ENCODE measurements around the gene PLEKHH2.
A peak's percentile ranks its signal among the peaks of the same experiment; 100 is the strongest.

Gene PLEKHH2

GRCh38 chr2:43766006-43766405 lies 128.9 kb downstream of the PLEKHH2 start:
- DNase-seq, result no peak

DNA sequence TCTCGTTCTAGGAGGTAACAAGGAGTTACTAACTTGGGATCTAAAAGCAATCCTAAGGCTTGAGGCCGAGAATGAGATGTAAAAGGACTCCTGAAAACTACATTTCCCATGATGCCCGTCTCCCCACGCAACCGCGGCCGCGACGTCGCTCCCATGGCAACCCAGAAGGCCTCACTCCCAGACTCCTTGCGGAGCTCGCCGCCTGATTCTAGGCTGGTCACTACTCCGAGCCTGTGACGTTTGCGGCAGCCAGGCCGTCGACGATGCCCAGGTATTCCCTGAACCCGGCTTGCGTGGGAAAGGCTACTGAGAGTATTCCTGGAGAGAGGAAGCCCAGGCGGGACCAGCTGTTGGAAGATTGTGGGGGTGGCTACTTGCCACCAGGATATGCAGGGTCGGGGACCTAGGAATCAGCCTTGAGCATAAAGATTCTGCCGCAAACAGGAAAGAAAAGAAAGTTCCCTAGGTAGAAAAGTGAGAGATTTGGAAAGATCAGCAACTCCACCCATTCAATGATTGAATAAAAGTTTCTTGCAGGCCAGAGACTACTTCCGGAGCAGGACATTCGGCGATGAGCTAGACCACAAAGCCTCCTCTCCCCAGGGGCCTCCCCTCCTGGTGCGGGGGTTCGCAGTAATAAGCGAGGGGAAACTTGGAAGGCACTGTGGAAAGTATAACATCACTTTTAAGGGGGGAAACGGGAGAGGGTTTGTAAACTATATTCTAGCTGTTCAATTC lies 137.0 kb downstream of the PLEKHH2 start, which contains the start of gene DYNC2LI1:
DYNC2LI1 (plus strand) TSS at position 164 of the 738 bp plus-strand sequence; CDS start at position 264, 100 bp downstream.
- DNase-seq, result peak; percentile 94

- no peak for DNase-seq
These were observed 137.6 kb downstream of the PLEKHH2 start for GRCh38 chr2:43774617-43775016.

GRCh38 chr2:43776324-43776723 lies 139.3 kb downstream of the PLEKHH2 start:
- no peak for DNase-seq

GRCh38 chr2:43777306-43777926 lies 140.4 kb downstream of the PLEKHH2 start:
- no peak for DNase-seq

DNA sequence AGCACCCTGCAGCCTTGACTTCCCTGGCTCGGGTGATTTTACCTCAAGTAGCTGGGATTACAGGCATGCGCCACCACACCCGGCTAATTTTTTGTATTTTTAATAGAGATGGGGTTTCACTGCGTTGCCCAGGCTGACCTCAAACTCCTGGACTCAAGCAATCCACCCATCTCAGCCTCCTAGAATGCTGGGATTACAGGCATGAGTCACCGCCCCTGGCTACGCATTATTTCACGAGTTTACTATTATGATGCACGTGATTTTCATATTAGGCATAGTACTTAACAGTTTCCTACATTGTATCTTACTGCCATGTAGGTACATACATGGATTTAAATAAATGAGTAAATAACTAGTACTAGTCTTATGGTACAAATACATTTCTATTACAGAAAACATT lies 141.2 kb downstream of the PLEKHH2 start:
- DNase-seq, result no peak

DNA sequence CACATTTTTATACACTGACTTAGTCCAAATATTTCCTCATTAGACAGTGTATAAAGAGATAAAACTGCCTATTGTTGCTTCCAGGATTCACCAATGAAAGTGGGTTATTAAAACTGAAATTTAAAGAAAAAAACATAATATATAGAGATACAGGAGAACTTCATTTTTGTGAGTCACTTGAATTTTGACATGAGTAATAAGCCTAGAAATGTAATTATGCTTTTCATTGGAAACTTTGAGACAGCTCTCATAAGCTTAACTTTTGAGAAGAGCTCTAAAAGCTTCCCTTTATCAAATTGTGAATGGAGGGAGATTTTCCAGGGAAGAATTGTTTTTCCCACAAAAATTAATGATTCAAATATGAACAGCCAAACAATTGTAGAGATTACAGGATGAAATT lies 150.8 kb downstream of the PLEKHH2 start:
- DNase-seq, result no peak

- DNase-seq, result no peak
These were observed 151.6 kb downstream of the PLEKHH2 start for GRCh38 chr2:43788646-43789045.

GRCh38 chr2:43790147-43790546 lies 153.1 kb downstream of the PLEKHH2 start:
- DNase-seq, result no peak

GRCh38 chr2:43791035-43791765 lies 154.1 kb downstream of the PLEKHH2 start:
- DNase-seq, result no peak

DNA sequence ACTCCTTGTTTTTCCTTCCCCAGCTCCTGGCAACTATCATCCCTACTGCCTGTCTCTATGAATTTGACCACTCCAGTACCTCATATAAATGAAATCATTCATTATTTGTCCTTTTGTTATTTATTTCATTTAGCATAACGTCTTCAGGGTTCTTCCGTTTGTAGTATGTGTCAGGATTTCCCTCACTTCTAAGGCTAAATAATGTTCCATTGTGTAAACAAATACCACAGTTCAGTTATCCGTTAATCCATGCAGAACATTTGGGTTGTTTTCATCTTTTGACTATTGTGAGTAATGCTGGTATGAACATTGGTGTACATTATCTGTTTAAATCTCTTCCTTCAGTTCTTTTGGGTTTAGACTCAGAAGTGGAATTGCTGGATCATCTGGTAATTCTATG lies 155.6 kb downstream of the PLEKHH2 start:
- no peak for DNase-seq

DNA sequence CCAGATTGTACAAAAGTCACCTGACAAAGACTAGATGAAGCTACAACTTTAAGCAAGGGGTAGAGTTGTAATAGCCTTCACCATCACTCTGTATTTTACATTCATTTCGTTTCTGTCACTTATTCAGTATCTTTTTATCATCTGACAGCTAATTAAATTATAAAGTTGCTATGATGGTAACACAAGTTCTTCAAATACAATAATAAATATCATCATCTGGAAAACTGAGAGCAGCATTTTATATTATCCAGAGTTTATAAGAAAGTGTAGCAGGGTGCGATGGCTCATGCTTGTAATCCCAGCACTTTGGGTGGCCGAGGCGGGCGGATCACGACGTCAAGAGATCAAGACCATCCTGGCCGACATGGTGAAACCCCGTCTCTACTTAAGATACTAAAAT lies 157.9 kb downstream of the PLEKHH2 start:
- no peak for DNase-seq

GRCh38 chr2:43796206-43796605 lies 159.1 kb downstream of the PLEKHH2 start:
- no peak for DNase-seq

DNA sequence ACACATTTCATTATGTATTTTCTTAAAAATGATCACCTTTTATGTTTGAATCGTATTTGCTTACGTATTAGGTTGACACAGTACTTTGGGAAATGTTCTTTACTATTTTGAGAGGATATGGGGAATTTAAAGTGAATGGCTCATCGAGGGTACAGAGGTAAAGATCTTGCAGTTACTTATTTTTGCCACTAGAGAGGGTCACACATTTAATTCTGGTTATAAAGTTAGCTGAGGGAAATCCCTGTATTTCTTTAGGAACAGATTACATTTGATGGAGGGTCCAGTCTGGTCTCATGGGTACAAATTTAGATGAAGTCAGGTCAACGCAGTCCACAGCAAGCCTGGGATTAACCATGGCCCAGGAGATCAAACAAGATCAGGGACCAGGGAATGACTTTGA lies 161.2 kb downstream of the PLEKHH2 start:
- DNase-seq, result peak; percentile 29

DNA sequence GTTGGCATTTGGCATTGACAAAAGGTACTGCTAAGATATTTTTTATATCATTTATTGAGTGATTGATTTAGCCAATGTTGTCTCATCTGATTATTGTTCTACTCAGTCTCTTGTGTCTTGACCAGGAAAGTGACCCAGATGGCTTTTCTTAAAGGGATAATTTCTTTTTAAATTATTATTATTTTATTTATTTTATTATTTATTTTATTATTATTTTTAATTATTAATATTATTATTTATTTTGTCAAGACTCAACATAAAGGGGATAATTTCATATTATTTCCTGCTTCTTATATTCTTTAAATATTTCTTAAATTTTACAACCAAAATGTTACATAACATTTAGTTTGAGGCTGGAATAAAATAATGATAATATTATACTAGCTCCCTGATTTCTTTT lies 163.8 kb downstream of the PLEKHH2 start:
- DNase-seq, result no peak

DNA sequence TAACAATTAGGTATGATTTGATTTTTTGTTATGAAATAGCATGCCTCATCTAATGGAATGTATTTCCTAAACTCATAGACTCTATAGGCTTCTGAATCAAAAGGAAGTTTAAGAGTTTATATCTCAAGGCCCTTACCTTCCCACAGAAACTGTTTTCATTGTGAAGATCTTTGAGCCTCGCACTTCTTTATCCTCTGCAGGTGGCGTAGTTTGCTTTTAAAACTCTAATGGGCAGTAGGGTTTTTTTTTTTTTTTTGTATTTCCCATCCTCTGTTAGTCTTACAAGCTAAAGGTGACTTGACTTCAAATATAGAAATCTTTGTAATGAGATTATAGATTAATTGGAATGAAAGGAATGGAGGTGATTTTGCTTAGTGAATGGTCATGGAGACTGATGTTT lies 165.1 kb downstream of the PLEKHH2 start:
- DNase-seq, result no peak

DNA sequence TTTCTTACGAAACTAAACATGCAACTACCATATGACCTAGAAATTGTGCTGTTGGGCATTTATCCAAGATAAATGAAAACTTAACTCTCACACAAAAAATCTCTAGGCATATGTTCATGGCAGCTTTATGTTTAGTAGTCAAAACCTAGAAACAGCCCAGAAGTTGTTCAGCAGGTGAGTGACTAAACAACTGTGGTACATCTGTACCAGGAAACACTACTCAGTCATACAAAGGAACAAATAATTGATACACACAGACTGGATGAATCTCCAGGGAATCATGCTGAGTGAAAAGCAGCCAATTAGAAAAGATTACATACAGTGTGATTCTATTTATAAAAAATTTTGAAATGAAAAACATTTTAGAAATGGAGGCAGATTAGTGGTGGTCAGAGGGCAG lies 166.1 kb downstream of the PLEKHH2 start:
- DNase-seq, result no peak

DNA sequence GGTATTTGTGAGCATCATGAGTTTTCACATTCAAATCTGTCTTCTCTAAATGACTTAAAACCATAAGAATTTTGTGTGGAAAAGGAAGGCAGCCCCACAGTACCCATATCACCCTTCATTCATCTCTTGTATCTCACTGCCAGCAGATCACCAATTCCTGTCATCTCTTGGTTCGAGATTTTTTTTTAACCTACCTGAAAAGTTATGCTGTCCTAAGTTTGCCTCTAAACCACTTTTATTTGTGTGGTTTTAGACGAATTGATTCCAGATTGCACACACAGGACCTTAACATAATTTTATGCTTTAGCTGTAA lies 169.6 kb downstream of the PLEKHH2 start:
- no peak for DNase-seq

GRCh38 chr2:43810452-43810851 lies 173.4 kb downstream of the PLEKHH2 start:
- peak; percentile 35 for DNase-seq

DNA sequence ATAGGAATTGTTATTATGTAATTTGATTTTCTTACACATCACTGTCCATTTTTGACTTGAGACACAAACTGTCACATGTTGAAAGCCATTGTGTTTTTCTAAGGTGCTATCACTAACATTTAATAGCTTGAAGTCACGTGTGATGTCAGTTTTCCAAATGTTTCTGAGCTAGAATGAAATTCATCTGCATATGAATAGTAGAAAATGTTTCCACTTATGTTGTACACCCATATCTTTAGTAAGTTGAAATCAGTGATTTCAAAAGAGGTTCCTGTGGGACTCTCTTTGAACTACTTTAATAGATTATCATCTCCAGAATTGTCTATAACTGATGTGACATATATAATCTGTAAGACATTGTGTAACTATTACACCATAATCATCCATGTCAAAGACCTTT lies 173.8 kb downstream of the PLEKHH2 start:
- DNase-seq, result no peak

DNA sequence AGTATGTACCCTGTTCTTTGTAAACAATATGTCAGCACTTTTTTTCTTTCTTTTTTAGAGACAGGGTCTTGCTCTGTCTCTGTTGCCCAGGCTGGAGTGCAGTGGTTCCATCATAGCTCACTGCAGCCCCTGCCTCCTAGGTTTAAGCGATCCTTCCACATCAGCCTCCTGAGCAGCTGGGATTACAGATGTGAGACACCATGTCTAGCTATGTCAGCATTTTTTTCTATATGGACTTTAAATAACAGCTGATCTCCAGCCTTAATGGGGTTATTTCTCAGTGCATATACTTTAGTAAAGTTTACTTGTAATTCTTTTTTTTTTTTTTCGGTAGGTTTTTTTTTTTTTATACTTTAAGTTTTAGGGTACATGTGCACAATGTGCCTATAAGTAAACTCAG lies 174.9 kb downstream of the PLEKHH2 start:
- DNase-seq, result no peak

- DNase-seq, result no peak
These were observed 175.9 kb downstream of the PLEKHH2 start for GRCh38 chr2:43812947-43813346.

DNA sequence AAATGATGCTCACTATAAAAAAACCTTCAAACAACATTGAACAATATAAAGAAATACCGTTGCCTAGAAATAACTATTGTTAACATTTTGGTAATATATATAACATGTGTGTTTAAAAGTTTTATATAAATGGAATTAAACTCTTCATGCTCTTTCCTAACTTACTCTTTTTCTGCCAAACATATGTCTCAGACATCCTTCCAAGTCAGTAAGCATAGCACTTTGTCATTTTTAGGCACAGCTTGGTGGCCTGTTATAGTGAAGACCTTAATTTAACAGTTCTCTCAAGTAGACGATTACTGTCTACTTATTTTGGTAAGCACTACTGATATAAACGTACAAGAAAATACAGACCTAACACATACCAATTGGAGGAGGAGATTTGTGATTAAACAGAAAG lies 177.7 kb downstream of the PLEKHH2 start:
- no peak for DNase-seq
